ENCODE measurements around the gene ULBP2.
"Not testable (repeated sequence)": the region's sequence is repeated elsewhere in the genome, so short reads cannot be mapped to it uniquely, and the experiment has no call there.

ULBP2 gene

DNA sequence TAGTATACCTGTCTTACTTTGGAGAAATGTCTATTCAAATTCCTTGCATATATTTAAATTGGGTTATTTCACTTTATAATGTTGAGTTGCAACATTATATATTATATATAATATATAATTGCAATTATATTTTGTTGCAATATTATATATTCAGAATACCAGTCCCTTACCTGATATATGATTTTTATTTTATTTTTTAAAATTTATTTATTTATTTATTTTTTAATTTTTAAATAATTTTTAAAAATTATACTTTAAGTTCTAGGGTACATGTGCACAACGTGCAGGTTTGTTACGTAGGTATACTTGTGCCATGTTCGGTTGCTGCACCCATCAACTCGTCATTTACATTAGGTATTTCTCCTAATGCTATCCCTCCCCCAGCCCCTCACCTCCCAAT, 14.8 kb upstream of the ULBP2 start:
- not testable (repeated sequence) for DNase-seq

DNA sequence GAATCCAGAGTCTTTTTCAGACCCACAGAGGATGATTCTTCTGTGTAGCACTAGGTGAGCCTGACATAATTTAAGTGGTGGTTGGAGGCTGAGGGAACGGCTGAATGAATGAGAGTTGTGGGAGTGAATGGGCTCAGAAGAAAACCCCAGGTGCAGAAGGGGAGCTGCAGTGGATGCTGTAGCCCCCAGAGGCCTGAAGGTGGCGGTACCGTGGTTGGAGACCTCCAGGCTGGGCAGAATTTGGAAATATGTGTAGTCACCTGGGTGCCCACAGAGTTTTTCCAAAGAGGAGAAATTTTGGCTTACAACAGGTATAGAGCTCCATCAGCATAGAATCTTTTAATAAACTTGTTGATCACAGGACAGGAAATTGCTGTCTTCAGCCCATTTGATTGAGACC, 12.4 kb upstream of the ULBP2 start:
- peak; percentile 40 for DNase-seq

DNA sequence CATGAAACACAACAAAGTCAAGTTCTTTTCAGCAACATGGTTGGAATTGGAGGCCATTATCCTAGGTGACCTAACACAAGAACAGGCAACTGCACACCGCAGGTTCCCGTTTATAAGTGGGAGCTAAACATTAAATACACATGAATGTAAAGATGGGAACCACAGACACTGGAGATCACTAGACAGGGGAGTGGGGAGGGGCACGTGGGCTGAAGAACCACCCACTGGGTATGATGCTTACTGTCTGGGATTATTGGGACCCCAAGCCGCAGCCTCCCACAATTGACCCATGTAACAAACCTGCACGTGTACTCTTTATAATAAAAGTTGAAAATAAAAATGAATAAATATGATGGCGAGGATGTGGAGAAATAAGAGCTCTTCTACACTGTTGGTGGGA, 10.3 kb upstream of the ULBP2 start:
- no peak for DNase-seq

DNA sequence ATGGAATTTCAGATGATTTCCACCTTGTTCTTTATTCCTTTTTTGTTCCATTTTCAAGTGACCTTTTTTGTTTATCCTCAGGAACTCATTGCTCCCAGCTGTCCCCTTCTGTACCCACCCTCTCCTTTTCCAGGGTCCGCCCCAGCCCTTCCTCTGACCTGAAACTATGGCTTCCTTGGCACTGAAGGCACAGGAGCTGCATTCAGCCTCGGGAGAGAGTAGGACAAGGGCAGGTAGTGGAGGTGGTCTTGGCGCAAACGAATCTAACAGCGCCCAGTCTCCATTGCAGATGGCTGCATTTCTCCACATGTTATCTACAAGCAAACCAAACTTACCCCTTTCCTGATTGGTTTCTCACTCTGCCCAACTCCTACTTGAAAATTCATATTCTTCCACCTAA, 8.8 kb upstream of the ULBP2 start:
- no peak for DNase-seq

DNA sequence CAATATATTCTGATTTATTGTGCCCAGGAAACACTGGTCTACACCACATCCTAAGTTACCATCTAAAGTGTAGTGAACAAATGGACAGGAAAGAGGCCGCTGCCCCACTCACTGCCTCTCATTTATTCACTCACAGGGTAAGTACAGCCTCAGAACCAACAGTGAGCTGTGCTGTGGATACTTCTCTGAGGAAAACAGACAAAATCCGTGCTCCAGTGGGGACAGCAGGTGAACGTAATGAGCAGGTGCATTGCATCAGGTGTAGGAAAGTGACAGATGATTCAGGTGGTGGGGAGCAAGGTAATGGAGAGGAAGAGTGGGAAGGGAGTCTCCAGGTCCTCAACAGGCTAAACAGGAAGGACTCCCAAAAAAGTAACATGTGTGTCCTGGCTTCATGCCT, 8.4 kb upstream of the ULBP2 start:
- DNase-seq = no peak

DNA sequence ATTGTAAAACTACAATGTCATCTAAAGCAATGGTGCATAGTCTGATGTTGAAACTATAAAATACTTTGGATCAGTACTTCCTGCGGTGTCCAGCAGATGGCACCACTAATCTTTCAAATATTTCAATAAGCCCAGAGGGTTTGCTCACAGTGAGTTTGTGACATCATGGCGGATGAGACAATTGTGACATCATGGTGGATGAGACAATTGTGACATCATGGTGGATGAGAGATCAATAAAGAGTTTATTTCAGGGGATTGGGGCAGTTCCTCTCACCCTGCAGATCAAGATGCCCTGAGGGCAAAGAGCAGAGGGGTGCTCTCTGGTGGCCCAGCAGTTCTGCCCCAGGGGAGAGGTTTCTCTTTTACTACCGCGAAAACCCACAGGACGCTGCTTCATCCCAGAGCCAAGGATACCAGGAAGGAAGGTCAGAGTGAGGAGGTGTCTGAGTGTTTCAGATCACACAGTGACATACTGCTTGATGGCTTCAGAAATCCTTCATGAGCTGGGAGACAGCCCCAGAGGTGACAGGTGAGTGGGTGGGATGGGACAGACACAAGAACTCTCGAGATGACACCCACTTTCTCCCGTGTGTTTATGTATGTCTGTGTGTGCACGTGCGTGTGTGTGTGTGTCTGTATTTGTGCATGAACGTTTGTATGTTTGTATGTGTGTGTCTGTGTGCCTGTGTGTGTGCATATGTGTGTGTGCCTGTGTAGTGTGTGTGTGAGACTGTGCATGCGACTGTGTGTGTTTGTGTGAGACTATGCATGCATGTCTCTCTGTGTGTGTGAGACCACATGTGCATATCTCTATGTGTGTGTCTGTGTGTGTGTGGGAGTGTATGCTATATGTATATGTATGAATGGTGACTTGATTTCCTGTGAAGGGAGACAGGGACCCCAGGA, 7.3 kb upstream of the ULBP2 start:
- DNase-seq = peak; percentile 75

DNA sequence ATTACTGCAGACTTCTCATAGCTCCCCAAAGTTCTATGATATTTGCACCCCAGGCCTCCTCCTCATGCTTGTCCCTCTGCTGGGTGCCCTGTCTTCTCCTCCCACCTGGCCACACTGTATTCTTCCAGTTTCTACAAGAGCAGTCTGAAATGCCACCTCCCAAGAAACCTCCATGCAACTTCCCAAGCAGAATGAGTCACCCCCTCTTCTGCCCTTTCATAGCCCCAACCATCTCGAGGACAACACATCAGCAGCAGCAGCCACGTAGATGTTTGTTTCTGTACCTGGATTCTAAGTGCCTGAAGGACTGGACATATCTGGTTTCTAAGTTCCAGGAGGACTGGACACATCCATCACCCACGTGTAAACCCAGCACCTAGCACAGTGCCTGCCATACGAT, 6.6 kb upstream of the ULBP2 start:
- no peak for DNase-seq

DNA sequence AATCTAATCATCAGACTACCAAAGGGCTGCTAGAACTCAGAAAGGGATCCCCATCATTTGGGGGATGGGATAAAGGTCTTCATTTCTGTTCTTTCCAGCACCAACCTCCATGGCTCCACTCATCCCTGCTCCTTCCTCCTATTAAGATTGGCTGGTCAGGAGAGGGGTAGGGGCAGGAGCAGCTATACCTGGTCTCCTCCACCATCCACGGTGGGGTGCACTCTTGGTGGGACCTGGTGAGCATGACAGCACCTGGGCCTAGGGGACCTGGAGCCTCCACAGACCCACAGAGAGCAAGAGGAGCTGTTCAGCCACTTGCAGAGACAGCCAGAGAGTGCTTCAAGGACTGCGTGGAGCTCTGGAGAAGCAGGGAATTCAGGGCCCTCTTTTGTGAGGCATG, 6.1 kb upstream of the ULBP2 start:
- no peak for DNase-seq

DNA sequence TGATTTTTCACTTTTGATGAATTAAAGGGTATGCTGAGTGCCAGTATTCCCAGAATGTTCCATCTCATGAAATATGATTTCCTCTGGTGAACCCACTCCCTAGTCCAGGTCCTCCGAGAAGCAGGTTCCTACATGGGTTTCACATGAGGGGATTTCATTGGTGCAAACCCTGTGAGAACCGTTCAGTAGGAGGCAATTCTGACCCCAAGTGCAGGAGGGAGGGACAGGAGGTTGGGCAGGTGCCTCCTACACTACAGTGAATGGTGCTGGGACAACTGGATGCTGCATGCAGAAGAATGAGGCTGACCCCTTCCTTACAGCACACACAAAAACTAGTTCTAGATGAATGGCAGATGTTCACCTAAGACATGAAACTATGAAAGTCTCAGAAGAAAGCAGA, 5.1 kb upstream of the ULBP2 start:
- no peak for DNase-seq

DNA sequence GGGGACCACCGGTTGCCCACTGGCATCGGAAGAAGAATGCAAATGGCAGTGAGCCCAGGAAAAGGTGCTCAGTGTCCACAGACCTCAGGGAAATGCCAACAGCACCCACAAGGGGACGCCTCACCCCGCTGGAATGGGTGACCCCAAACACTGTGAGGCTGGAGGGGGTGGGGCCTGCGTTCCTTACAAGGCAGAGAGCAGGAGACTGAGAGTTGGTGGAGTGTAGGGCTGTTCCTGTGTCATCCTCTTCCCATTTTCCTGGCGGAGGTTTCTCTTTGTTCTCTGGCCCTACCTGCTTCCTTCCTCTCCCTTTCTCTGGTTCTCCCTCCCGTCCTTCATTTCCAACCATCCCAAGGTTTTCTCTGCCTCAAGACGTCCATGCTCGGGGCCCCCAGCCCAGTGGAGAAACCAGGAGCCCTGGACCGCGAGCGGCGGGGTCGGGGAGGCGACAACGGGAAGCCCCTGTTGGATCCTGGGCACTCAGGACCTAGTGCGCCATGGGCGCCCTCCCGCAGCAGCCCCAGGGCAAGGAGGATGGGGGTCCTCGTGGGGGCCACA, 3.7 kb upstream of the ULBP2 start:
- not testable (repeated sequence) for DNase-seq

DNA sequence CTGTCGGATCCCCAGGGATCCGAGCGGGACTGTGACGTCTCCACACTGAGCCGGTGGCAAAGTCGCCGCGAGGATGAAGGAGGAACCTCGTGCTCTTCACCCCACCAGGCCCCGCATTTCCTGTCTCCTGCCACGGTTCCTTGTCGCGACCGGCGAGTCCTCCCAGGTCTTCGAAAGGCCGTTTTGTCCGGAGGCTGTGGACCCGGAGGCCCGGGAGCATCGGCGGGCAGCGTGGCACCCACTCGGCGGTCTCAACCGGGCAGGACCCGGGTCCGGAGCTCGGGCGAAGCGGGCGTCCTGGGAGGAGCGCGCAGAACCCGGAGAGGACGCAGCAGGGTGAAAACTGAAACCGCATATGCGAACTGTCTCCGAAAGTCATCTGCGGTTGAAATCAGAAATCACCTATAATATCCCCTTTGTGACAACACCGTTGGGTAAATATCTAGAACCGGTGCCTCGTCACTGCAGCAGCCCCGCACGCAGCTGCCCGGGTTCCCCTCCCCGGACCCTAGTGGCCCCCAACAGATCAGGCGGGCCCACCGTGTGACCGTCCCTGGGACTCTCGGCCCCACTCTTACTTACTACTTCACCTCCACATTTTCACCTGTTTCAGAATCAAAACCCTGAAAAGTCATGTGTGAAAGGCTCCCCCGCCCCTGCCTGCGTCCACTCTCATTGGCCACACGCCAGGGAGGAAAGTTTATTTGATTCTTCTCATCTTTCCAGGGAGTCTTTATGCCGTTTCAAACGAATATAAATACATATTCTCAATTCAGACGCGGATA, 3.1 kb upstream of the ULBP2 start:
- DNase-seq = peak; percentile 54

DNA sequence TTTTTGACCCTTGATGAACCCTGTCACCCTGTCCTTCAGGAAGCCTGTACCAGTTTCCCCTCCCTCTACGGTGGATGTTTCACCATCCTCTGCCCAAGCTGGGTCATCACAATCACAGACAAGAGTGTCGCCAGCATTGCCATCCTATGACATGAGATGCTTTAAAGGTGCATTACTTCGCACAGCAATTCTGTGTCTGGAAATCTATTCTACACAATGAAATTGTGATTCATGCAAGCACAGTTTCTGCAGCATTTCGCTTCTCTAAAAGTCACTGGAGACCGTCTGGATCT, 2.5 kb upstream of the ULBP2 start:
- DNase-seq = no peak

DNA sequence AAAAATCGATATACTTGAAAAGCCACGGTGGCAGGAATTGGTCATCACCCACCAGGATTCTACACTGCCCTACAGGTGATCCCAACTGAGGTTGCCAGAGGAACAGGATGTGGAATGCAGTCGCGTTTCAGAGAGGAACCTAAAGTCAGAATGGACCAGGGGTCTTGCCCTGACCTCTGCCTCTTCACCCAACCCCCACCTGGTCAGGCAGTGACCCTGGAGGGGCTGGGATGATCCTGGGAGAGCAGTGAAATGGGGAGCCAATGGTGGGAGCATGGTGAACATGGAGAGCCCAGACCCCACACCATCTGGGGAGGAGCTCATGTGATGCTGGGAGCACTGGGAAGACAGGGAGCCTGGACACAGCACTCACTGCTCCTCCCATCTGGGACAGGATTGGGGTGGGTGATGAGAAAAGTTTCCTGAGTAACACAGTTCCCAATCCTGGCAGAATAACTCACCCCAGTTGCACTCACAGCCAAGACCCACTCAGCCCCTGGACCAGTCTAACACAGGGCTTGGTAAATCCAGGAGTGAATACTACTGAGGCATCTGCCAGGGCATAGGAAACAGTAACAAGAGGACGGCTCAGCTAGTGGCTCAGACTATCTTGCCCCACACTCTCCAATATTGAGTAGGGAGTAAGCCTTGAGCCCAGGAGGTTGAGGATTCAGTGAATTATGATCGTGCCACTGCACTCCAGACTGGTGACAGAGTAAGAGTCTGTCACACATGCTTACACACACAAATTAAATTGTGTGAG, 1.7 kb upstream of the ULBP2 start:
- DNase-seq = no peak

DNA sequence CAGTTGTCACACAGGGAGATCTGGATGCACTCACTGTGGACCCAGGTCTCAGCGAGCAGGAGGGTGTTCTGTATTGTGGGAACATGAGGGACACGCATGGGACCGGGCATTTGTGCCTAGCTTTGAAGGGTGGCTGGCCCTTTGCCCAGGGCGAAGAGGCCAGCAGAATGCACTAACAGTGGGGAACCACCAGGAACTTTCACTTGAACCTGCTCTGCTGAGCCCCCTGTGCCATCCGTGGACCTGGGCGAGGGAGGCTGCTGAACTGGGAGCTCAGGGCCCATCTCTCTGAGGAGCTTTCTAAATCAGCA, 1.2 kb upstream of the ULBP2 start:
- no peak for DNase-seq

DNA sequence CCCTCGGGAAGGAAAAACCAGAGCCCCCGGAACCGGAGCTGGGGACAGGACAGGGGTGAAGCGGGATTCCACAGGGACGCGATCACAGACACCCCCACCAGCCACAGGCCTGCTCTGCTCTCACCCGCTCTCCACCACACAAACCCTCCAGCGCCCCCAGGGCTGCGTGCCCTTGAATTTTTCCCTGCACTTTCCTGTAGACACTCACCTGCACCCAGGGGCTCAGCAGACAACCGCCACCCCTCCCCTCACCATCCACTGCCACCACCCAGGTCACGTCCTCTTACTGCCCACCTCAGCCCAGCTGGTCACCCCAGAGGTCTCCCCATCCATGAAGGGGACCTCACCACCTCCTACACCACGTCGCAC, 631 bp downstream of the ULBP2 start:
- no peak for DNase-seq

DNA sequence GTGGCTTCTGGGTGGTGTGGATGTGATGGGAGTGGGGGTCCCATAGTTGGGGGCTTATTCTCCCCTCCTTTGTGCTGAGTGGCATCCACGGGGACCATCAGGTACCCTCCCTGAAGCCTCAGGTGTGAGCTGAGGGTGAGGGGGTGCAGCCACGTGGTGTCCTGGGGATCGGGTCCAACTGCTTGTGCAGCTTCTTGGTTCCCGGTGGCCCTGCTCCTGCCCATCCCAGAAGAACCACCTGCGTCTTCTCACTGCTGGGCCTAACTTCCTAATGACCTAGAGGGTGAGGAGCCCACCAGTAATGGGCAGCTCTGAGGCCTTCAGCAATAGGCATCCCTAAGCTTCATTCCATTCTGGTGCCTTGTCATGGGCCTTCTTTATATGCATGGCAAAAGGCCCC, 1.5 kb downstream of the ULBP2 start:
- not testable (repeated sequence) for DNase-seq

DNA sequence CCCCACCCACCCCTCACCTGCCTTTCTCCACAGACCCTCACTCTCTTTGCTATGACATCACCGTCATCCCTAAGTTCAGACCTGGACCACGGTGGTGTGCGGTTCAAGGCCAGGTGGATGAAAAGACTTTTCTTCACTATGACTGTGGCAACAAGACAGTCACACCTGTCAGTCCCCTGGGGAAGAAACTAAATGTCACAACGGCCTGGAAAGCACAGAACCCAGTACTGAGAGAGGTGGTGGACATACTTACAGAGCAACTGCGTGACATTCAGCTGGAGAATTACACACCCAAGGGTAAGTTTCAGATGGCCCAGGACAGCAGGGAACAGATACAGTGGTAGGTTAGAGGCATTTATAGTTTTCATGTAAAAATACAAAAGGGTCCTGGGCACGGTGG, 3.5 kb downstream of the ULBP2 start:
- DNase-seq = not testable (repeated sequence)

DNA sequence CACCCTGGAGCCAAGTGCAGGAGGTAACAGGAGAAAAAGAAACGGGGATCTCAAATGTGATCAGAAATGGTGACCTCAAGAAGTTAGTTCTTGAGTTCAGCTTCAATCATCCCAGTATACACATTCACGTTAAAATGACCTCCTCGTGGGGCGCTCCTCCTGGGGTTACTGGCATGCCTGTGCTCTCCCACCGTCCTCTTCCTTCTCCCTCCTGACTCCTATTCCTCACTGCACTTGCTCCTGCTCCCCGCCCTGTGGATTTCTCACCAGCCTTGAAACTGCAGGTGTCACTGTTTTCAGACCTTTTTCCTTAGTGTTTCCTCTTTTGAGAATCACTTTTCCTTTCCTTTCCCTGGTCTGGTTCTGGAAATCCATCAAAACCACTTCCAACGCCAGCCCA, 4.8 kb downstream of the ULBP2 start:
- not testable (repeated sequence) for DNase-seq

DNA sequence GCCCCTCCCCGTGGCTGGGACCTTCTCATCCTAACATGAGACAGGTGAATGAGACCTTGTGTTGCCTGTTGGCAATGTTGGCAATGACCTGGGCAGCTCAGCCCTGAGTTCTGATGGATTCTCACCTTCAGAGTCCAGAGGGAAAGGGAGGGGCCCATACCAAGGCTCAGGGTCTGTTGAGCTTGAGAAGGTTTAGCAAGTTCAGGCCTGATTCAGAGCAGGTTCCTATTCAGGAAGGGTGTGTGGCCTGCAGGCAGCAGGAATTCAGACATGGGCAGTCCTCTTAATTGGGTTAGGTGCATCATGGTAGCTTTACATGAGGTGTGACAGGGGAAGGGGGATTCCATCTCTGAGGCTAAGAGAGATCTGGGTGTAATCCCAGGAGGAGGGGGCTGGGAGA, 5.7 kb downstream of the ULBP2 start:
- not testable (repeated sequence) for DNase-seq

DNA sequence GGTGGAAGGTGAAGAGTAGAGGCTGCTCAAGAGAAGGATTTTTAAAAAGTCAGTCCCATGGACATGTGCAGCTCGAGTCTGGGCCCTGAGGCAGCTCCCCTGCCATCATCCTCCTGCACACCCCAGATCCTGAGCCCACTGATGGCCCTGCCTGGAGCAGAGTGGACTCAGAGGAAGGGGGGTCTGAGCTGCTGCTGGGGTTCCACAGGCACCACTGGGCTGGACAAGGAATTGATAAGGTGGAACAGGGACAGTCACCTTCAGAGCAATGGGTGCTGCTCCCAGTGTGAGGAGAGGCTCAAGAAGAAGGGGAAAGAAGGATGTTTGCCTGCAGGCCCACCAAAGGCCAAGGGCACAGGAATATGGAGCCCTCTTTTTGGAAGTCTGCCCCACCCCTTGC, 6.2 kb downstream of the ULBP2 start:
- DNase-seq = no peak

DNA sequence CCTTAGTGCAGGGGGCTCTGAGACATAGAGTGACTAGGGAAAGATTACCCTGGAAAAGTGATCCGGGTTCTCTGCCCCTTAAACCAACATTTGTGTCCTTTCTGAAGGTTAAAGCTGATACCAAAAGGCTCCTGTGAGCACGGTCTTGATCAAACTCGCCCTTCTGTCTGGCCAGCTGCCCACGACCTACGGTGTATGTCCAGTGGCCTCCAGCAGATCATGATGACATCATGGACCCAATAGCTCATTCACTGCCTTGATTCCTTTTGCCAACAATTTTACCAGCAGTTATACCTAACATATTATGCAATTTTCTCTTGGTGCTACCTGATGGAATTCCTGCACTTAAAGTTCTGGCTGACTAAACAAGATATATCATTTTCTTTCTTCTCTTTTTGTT, 6.8 kb downstream of the ULBP2 start:
- DNase-seq = no peak

DNA sequence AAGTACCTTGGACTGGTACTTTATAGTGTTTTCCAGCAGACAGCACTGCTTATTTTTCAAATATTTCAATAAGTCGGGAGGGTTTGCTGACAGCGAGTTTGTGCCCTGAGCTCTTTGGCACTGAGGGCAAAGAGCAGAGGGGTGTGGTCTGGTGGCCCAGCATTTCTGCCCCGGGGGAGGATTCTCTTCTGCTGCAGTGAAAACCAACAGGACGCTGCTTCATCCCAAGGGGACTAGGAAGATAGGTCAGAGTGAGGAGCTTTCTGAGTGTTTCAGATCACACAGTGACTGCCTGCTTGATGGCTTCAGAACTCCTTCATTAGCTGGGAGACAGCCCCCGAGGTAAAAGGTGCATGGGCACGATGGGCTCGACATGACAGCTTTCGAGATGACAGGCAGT, 8.6 kb downstream of the ULBP2 start:
- DNase-seq = no peak

DNA sequence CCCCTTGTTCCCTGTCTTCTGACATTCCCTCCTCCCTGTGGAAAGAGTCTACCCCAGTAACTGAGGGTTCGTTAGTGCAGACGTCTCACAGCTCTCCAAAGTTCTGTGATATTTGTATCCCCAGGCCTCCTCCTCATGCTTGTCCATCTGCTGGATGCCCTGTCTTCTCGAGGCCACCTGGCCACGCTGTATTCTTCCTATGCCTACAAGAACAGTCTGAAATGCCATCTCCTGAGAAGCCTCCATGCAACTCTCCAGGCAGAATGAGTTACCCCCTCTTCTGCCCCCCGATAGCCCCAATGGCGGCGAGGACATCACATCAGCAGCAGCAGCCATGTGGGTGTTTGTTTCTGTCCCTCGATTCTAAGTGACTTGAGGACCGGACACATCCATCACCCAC, 9.3 kb downstream of the ULBP2 start:
- DNase-seq = no peak

DNA sequence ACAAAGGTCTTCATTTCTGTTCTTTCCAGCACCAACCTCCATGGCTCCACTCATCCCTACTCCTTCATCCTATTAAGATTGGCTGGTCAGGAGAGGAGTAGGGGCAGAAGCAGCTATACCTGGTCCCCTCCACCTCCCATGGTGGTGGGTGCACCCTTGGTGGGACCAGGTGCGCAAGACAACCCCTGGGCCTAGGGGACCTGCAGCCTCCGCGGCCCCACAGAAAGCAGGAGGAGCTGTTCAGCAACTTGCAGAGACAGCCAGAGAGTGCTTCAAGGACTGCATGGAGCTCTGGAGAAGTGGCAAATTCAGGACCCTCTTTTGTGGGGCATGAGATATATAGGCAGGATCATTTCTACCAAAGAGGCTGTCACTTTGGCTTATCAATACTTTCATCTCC, 9.8 kb downstream of the ULBP2 start:
- DNase-seq = no peak
